OCI-LY1 (cell line): Measurements from ENCODE around the gene ENTPD7.

ENCODE experiments used
- H2AFZ ChIP-seq: fragments of 200-600 bp; sonication (generic), shearing (Covaris generic); 2 replicates; pipeline ENCODE4 v1.6.0; 2014; ENCODE audit warnings: antibody characterized with exemption, mild to moderate bottlenecking, low read length
- H3F3A ChIP-seq: fragments of 200-600 bp; sonication (generic), shearing (Covaris generic); 2 replicates; pipeline ENCODE4 v1.6.0; 2014; ENCODE audit warnings: mild to moderate bottlenecking, antibody characterized with exemption, low read length, moderate library complexity; ENCODE audit not compliant: insufficient read depth
- H3K27ac ChIP-seq: fragments of 200-600 bp; sonication (generic); 2 replicates; pipeline ENCODE4 v1.5.1; 2014; ENCODE audit warnings: low read length, mixed run types, mild to moderate bottlenecking, low read depth; ENCODE audit not compliant: poor library complexity, severe bottlenecking
- H3K27me3 ChIP-seq: fragments of 200-600 bp; sonication (generic); 2 replicates; pipeline ENCODE4 v1.6.0; 2014; ENCODE audit warnings: antibody characterized with exemption, mild to moderate bottlenecking, low read length, moderate library complexity; ENCODE audit not compliant: insufficient read depth
- H3K36me3 ChIP-seq: fragments of 200-600 bp; sonication (generic); 2 replicates; pipeline ENCODE4 v1.6.1; 2014; ENCODE audit warnings: mild to moderate bottlenecking, antibody characterized with exemption, low read length, moderate library complexity, mixed read lengths; ENCODE audit not compliant: insufficient read depth
- H3K4me1 ChIP-seq: fragments of 200-600 bp; sonication (generic); 2 replicates; pipeline ENCODE4 v1.5.1; 2014; ENCODE audit warnings: mild to moderate bottlenecking, low read length, moderate library complexity; ENCODE audit not compliant: insufficient read depth, severe bottlenecking
- H3K4me2 ChIP-seq: fragments of 200-600 bp; sonication (generic), shearing (Covaris generic); 2 replicates; pipeline ENCODE4 v1.6.1; 2014; ENCODE audit warnings: low read length
- H3K4me3 ChIP-seq: fragments of 200-600 bp; sonication (generic); 2 replicates; pipeline ENCODE4 v1.5.1; 2014; ENCODE audit warnings: low read length, low read depth, mild to moderate bottlenecking, mixed read lengths; ENCODE audit not compliant: poor library complexity, severe bottlenecking
- H3K79me2 ChIP-seq: fragments of 200-600 bp; shearing (Covaris generic); 2 replicates; pipeline ENCODE4 v1.6.1; 2016; ENCODE audit warnings: mixed run types, low read length, mixed read lengths; ENCODE audit not compliant: insufficient read depth
- H3K9ac ChIP-seq: fragments of 200-600 bp; sonication (generic), shearing (Covaris generic); 2 replicates; pipeline ENCODE4 v1.6.1; 2014; ENCODE audit warnings: mild to moderate bottlenecking, low read length, mixed read lengths
- H3K9me2 ChIP-seq: fragments of 200-600 bp; sonication (generic), shearing (Covaris generic); 2 replicates; pipeline ENCODE4 v1.6.1; 2014; ENCODE audit warnings: low read depth, mild to moderate bottlenecking, low read length, mixed read lengths
- H3K9me3 ChIP-seq: fragments of 200-600 bp; shearing (Covaris generic); 2 replicates; pipeline ENCODE4 v1.6.1; 2014; ENCODE audit warnings: low read length, mixed read lengths
- H4K20me1 ChIP-seq: fragments of 200-600 bp; sonication (generic), shearing (Covaris generic); 2 replicates; pipeline ENCODE4 v1.6.0; 2016; ENCODE audit warnings: mild to moderate bottlenecking, low read length; ENCODE audit not compliant: insufficient read depth
- CTCF ChIP-seq: fragments of 200-600 bp; sonication (generic), shearing (Covaris generic); IDR thresholded peaks from 2 replicates; pipeline ENCODE4 v1.5.1; 2017; ENCODE audit warnings: mild to moderate bottlenecking, antibody characterized with exemption, low read length, moderate library complexity, mixed read lengths
- EZH2 ChIP-seq: fragments of 200-600 bp; sonication (generic), shearing (Covaris generic); IDR thresholded peaks from 2 replicates; pipeline ENCODE4 v1.8.0; 2017; ENCODE audit warnings: borderline replicate concordance, mixed run types, mild to moderate bottlenecking, antibody characterized with exemption, low read length, moderate library complexity, mixed read lengths

Gene ENTPD7

GRCh38 chr10:99659868-99660366, 608 bp downstream of the ENTPD7 start:
- no peaks in the 10 kb centered on the region for H3K9me2 ChIP-seq
- H3K9me3 ChIP-seq, result no peaks in the 10 kb centered on the region
- no peak for TF ChIP-seq EZH2
- no peak for TF ChIP-seq CTCF
- no peaks in the 10 kb centered on the region for H3F3A ChIP-seq
- no peaks in the 10 kb centered on the region for H3K36me3 ChIP-seq
- H3K9ac ChIP-seq, result peak overlapping the region; percentile 71
- H4K20me1 ChIP-seq, result no peaks in the 10 kb centered on the region
- no peaks in the 10 kb centered on the region for H3K79me2 ChIP-seq
- H3K4me1 ChIP-seq, result peaks cover 13% of the 10 kb centered on the region
- no peaks in the 10 kb centered on the region for H3K27me3 ChIP-seq
- peak overlapping the region; percentile 82 for H3K4me3 ChIP-seq
- H2AFZ ChIP-seq, result no peak overlapping the region
- no peak overlapping the region for H3K27ac ChIP-seq
- H3K4me2 ChIP-seq, result peak overlapping the region; percentile 76

- TF ChIP-seq EZH2 (no peak), CTCF (no peak)
- no peaks in the 10 kb centered on the region for H3F3A ChIP-seq
- peaks cover 13% of the 10 kb centered on the region for H3K4me1 ChIP-seq
- H3K79me2 ChIP-seq, result no peaks in the 10 kb centered on the region
- no peak overlapping the region for H3K4me2 ChIP-seq
- H2AFZ ChIP-seq, result no peak overlapping the region
- no peak overlapping the region for H3K4me3 ChIP-seq
- H3K36me3 ChIP-seq, result no peaks in the 10 kb centered on the region
- no peaks in the 10 kb centered on the region for H3K9me2 ChIP-seq
- H3K9me3 ChIP-seq, result no peaks in the 10 kb centered on the region
- H4K20me1 ChIP-seq, result no peaks in the 10 kb centered on the region
- no peak overlapping the region for H3K27ac ChIP-seq
- H3K9ac ChIP-seq, result no peak overlapping the region
- no peaks in the 10 kb centered on the region for H3K27me3 ChIP-seq
Observed at GRCh38 chr10:99660662-99661376, 1.5 kb downstream of the ENTPD7 start.

DNA sequence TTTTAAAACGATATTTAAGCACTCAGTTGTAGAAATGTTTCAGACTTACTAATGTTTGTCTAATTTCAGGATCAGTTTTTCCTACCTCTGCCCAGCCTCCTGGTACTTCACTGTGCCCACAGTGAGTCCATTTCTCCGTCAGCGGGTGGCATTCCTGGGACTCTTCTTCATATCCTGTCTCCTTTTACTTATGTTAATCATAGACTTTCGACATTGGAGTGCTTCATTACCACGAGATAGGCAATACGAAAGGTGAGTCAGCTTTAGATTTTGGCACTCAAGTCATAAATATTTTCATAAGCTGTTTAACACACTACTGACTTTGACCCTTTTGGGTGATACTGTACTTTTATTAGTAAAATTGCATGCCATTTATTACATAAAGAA, 2.1 kb downstream of the ENTPD7 start:
- Histone ChIP-seq H3K79me2 (no peaks in the 10 kb centered on the region), H3K27me3 (no peaks in the 10 kb centered on the region)

More for the DNA sequence above, 2.1 kb downstream of the ENTPD7 start:
- Histone ChIP-seq H3K4me3 (no peak overlapping the region), H2AFZ (no peak overlapping the region), H3K9me3 (no peaks in the 10 kb centered on the region), H3K4me1 (peaks cover 13% of the 10 kb centered on the region), H3K36me3 (no peaks in the 10 kb centered on the region), H3K9me2 (no peaks in the 10 kb centered on the region), H3F3A (no peaks in the 10 kb centered on the region), H3K9ac (no peak overlapping the region), H3K27ac (no peak overlapping the region), H3K4me2 (no peak overlapping the region), H4K20me1 (no peaks in the 10 kb centered on the region)
- TF ChIP-seq EZH2 (no peak), CTCF (no peak)
